ENCODE data around the gene HIVEP1.

- TF ChIP-seq POLR2A (IDR thresholded peaks at IDR 0.05) (no peak), CTCF (IDR thresholded peaks at IDR 0.05) (no peak)
Observed at GRCh38 chr6:12137480-12137879, 125.4 kb downstream of the HIVEP1 start.
